Common myeloid progenitor, CD34-positive (primary cell): ENCODE measurements around the gene PEX14.

Source experiments
- CTCF ChIA-PET: fragments of 350-600 bp; sonication (Branson Sonifier 250); formaldehyde crosslinking; loops from one replicate; lab custom pipeline; 2021; ENCODE audit warnings: antibody characterized with exemption; lab: Charles Lee
- POLR2A ChIA-PET: fragments of 350-600 bp; sonication (Branson Sonifier 250); formaldehyde crosslinking; loops from one replicate; lab custom pipeline; 2021; ENCODE audit warnings: antibody characterized with exemption; lab: Charles Lee
- DNase-seq, 3 donors: peaks; one replicate each; pipeline versions ENCODE4 v3.0.0 to v3.0.0-alpha.2; 2013
- H3K27ac ChIP-seq, 2 experiments: 1 replicate in 1 of 2; 2 replicates in 1 of 2; pipeline ENCODE4 v1.7.0; 2013; ENCODE audit warnings: inconsistent platforms in 2 of 2, low read length in 2 of 2, mild to moderate bottlenecking in 2 of 2, low read depth in 1 of 2, moderate library complexity in 1 of 2; ENCODE audit not compliant: severe bottlenecking in 2 of 2, insufficient read depth in 1 of 2, poor library complexity in 1 of 2
- H3K27me3 ChIP-seq, 5 experiments: replicated peaks in 2 of 5; 1 replicate in 3 of 5; 2 replicates in 2 of 5; pipeline versions ENCODE4 v1.6.1 to v1.7.0; 2013; ENCODE audit warnings: low read length in 4 of 5, mild to moderate bottlenecking in 2 of 5, moderate library complexity in 2 of 5, inconsistent platforms in 1 of 5; ENCODE audit not compliant: insufficient read depth in 5 of 5, control insufficient read depth in 4 of 5
- H3K36me3 ChIP-seq, 4 experiments: 1 replicate in 2 of 4; 2 replicates in 2 of 4; pipeline versions ENCODE4 v1.6.1 to v1.7.0; 2013; ENCODE audit warnings: low read length in 3 of 4, control low read depth in 1 of 4, mild to moderate bottlenecking in 1 of 4; ENCODE audit not compliant: control insufficient read depth in 4 of 4, insufficient read depth in 4 of 4
- H3K4me1 ChIP-seq, 4 experiments: 1 replicate in 3 of 4; 2 replicates in 1 of 4; pipeline versions ENCODE4 v1.6.1 to v1.7.1; 2013; ENCODE audit warnings: low read length in 3 of 4, mild to moderate bottlenecking in 3 of 4, control low read depth in 1 of 4, inconsistent platforms in 1 of 4, moderate library complexity in 1 of 4; ENCODE audit not compliant: control insufficient read depth in 4 of 4, insufficient read depth in 4 of 4; ENCODE audit errors: control extremely low read depth in 1 of 4
- H3K4me3 ChIP-seq, 7 experiments: 1 replicate in 4 of 7; 2 replicates in 3 of 7; pipeline versions ENCODE4 v1.5.1 to v1.7.0; 2013; ENCODE audit warnings: mild to moderate bottlenecking in 7 of 7, low read length in 6 of 7, moderate library complexity in 6 of 7, inconsistent platforms in 2 of 7, low read depth in 2 of 7, control low read depth in 1 of 7; ENCODE audit not compliant: insufficient read depth in 4 of 7, control insufficient read depth in 1 of 7; ENCODE audit errors: extremely low read depth in 1 of 7
- H3K9me3 ChIP-seq, 5 experiments: 1 replicate in 4 of 5; 2 replicates in 1 of 5; pipeline versions ENCODE4 v1.6.1 to v1.7.1; 2013; ENCODE audit warnings: low read length in 4 of 5, mild to moderate bottlenecking in 2 of 5, inconsistent platforms in 1 of 5, low read depth in 1 of 5, moderate library complexity in 1 of 5; ENCODE audit not compliant: control insufficient read depth in 4 of 5, insufficient read depth in 2 of 5; ENCODE audit errors: control extremely low read depth in 1 of 5
- WGBS: methylation state at CpG from one replicate; pipeline ENCODE4 v1.1.5; 2013; ENCODE audit not compliant: insufficient coverage; 5-methylcytosine and 5-hydroxymethylcytosine counted together

PEX14 gene

DNA sequence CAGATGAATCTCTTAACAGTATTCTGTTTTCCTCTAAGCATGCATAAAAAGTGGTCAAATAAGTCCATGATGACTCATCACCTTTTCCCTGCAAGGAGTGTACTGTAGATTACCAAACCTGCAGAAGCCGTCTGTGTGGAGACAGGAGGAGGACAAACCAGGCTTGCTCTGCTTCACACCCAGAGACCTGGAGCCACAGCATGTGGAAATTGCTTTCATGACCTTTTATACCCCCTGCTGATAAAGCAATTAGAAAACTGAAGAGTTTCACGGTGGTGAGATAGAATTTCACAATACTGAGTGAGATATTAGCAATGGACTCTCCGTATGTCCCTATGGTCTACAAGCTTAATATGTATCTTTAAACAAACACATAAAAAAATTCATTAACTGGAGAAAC, 15.6 kb upstream of the PEX14 start:
- ChIA-PET POLR2A (no interaction called here), CTCF (interaction anchor here (1.3 kb wide), 1 partner anchor 35 kb away, joined by 6 read pairs; no protein-coding TSS in a partner anchor)
- peak in 2 of 3 donors; percentile 35 to 62 for DNase-seq
- Histone ChIP-seq H3K36me3 (peaks cover 8 to 34% (median 25%) of the 10 kb centered on the region in 4 experiments), H3K27me3 (no peaks in the 10 kb centered on the region), H3K4me3 (no peak overlapping the region), H3K27ac (peak overlapping the region in 1 of 2 experiments; percentile 56), H3K4me1 (peaks cover 0 to 3% (median 0%) of the 10 kb centered on the region in 4 experiments), H3K9me3 (no peaks in the 10 kb centered on the region)
- 83% methylated on average over 1 of the region's 3 CpGs for WGBS

GRCh38 chr1:10467078-10467477, 7.7 kb upstream of the PEX14 start:
- no peak overlapping the region for H3K4me3 ChIP-seq
- peaks cover 10 to 51% (median 37%) of the 10 kb centered on the region in 4 experiments for H3K36me3 ChIP-seq
- WGBS, result 100% methylated on average over 1 of the region's 2 CpGs
- DNase-seq, result no peak
- POLR2A ChIA-PET, result no interaction called here
- no peaks in the 10 kb centered on the region for H3K9me3 ChIP-seq
- no peak overlapping the region for H3K27ac ChIP-seq
- peaks cover 0 to 15% (median 8%) of the 10 kb centered on the region in 4 experiments for H3K4me1 ChIP-seq
- H3K27me3 ChIP-seq, result no peaks in the 10 kb centered on the region
- CTCF ChIA-PET, result no interaction called here

GRCh38 chr1:10470043-10470442, 4.7 kb upstream of the PEX14 start:
- Histone ChIP-seq H3K27me3 (no peaks in the 10 kb centered on the region), H3K36me3 (peaks cover 6 to 29% (median 19%) of the 10 kb centered on the region in 4 experiments), H3K27ac (no peak overlapping the region), H3K4me1 (peaks cover 4 to 27% (median 18%) of the 10 kb centered on the region in 4 experiments), H3K4me3 (no peak overlapping the region), H3K9me3 (no peaks in the 10 kb centered on the region)
- 100% methylated on average over 1 of the region's 4 CpGs for WGBS
- POLR2A ChIA-PET, result no interaction called here
- DNase-seq, result no peak
- CTCF ChIA-PET, result no interaction called here

DNA sequence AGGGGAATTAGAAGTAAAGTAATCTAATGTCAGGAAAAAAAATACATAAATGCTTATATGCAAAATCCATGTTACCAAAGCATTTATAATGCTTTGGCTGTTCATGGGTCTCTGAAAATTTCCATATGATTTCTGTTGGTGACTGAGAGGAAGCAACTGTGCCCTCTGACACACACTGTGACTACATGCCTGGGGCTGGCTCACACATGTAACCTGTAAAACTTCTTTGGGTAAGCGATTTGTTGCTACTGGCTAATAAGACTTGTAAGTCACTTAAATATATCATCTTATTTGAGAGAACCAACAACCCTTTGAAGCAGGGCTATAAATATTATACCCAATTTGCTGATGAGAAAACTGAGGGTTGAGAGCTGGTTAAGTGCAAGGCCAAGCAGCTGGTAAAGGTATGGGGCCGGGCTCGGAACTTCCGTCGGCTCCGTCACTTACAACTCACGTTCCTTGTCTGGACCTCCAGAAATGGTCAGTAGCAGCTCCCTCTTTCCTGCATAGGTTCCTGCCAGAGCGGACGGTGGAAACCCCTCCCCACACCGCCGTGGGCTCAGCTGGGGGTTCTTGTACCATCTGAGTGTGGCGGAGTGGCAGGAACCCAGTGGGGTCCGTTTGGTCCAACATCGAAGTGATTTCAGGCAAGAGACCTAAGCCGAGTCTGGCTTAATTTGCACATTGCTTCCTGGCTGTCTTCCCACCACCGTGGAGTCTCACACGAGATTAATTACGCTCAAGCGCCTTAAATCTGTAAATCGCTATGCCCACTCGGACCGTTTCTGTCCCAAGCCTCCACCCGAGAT, 3.1 kb upstream of the PEX14 start:
- ChIA-PET CTCF (no interaction called here), POLR2A (no interaction called here)
- 18% methylated on average over 18 of the region's 23 CpGs for WGBS

GRCh38 chr1:10472220-10473144, 2.3 kb upstream of the PEX14 start, which contains the start of gene DFFA:
TSS of gene DFFA (minus strand) at chr1:10472529. CDS start at chr1:10472458, 71 bp downstream.
- H3K27me3 ChIP-seq, result no peaks in the 10 kb centered on the region
- H3K27ac ChIP-seq, result peak within 1 kb of the TSS; percentile 23 to 74
- DNase-seq, result peak; percentile 96 to 98 (median 98)
- ChIA-PET CTCF (interaction anchor here (0.7 kb wide), 1 partner anchor 41 kb away, joined by 3 read pairs; no protein-coding TSS in a partner anchor), POLR2A (no interaction called here)
- peaks cover 6 to 15% (median 10%) of the 10 kb centered on the region in 4 experiments for H3K36me3 ChIP-seq
- WGBS, result 0% methylated on average over 38 of the region's 59 CpGs
- no peaks in the 10 kb centered on the region for H3K9me3 ChIP-seq
- H3K4me1 ChIP-seq, result peaks cover 8 to 42% (median 30%) of the 10 kb centered on the region in 4 experiments
- H3K4me3 ChIP-seq, result peak within 1 kb of the TSS; percentile 53 to 82 (median 74)

More for the DNA sequence above, 3.1 kb upstream of the PEX14 start:
- H3K4me3 ChIP-seq, result peak overlapping the region; percentile 53 to 82 (median 74)
- no peaks in the 10 kb centered on the region for H3K9me3 ChIP-seq
- H3K36me3 ChIP-seq, result peaks cover 6 to 20% (median 13%) of the 10 kb centered on the region in 4 experiments
- DNase-seq, result peak in 2 of 3 donors; percentile 73 to 83
- peaks cover 8 to 42% (median 30%) of the 10 kb centered on the region in 4 experiments for H3K4me1 ChIP-seq
- no peaks in the 10 kb centered on the region for H3K27me3 ChIP-seq
- peak overlapping the region in 1 of 2 experiments; percentile 74 for H3K27ac ChIP-seq

DNA sequence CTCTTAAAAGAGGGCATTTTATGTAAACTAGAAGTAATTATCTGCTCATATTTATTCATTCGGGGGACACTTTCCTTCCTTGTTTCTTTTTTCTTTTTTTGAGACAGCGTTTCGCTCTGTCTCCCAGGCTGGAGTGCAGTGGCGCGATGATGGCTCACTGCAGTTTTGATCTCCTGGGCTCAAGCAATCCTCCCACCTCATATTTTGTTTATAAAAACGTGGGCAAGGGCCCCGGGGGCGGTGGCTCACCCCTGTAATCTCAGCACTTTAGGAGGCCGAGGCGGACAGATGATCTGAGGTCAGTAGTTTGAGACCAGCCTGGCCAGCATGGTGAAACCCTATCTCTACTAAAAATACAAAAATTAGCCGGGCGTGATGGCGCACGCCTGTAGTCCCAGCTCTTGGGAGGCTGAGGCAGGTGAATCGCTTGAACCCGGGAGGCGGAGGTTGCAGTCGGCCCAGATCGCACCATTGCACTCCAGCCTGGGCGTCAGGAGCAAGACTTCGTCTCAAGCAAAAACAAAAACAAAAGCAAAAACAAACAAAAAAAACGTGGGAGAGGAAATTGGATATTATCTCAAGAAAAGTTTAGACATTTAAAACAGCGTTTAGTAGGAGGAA, 1.5 kb upstream of the PEX14 start:
- Histone ChIP-seq H3K9me3 (no peaks in the 10 kb centered on the region), H3K4me1 (peaks cover 8 to 38% (median 30%) of the 10 kb centered on the region in 4 experiments), H3K36me3 (peaks cover 3 to 10% (median 7%) of the 10 kb centered on the region in 4 experiments), H3K4me3 (peak overlapping the region in 4 of 7 experiments; percentile 53 to 82 (median 74)), H3K27ac (peak overlapping the region in 1 of 2 experiments; percentile 74), H3K27me3 (no peaks in the 10 kb centered on the region)
- ChIA-PET POLR2A (no interaction called here), CTCF (interaction anchor here (0.7 kb wide), 1 partner anchor 42 kb away, joined by 3 read pairs; no protein-coding TSS in a partner anchor)
- WGBS, result 89% methylated on average over 17 of the region's 23 CpGs
- DNase-seq, result no peak
